GM06990 (cell line): ENCODE data around the gene NT5M.
A peak's percentile ranks its signal among the peaks of the same experiment; 100 is the strongest.

Experiments used
- DNase-seq: peaks from one replicate; pipeline ENCODE4 v3.0.0-alpha.2; 2011; ENCODE audit not compliant: insufficient read length; ENCODE audit errors: extremely low read depth
- H3K27me3 ChIP-seq: replicated peaks from 2 replicates; pipeline ENCODE4 v1.6.0; 2011; ENCODE audit warnings: low read length; ENCODE audit not compliant: control insufficient read depth, insufficient read depth
- H3K36me3 ChIP-seq: 2 replicates; pipeline ENCODE4 v1.5.1; 2011; ENCODE audit warnings: low read length; ENCODE audit not compliant: control insufficient read depth, insufficient read depth
- H3K4me3 ChIP-seq: replicated peaks from 2 replicates; pipeline ENCODE4 v1.5.1; 2011; ENCODE audit warnings: low read depth, mild to moderate bottlenecking, control low read depth, low read length
- TF ChIP-seq, protein P1 (sequence below): IDR thresholded peaks from 2 replicates; pipeline ENCODE4 v1.5.1; 2011; ENCODE audit warnings: low read length, control low read depth, mild to moderate bottlenecking, inconsistent platforms; ENCODE audit not compliant: insufficient read depth, poor library complexity, severe bottlenecking

NT5M gene

GRCh38 chr17:17391668-17392370 lies 88.6 kb downstream of the NT5M start:
- H3K27me3 ChIP-seq = no peaks in the 10 kb centered on the region
- TF ChIP-seq, protein P1, sequence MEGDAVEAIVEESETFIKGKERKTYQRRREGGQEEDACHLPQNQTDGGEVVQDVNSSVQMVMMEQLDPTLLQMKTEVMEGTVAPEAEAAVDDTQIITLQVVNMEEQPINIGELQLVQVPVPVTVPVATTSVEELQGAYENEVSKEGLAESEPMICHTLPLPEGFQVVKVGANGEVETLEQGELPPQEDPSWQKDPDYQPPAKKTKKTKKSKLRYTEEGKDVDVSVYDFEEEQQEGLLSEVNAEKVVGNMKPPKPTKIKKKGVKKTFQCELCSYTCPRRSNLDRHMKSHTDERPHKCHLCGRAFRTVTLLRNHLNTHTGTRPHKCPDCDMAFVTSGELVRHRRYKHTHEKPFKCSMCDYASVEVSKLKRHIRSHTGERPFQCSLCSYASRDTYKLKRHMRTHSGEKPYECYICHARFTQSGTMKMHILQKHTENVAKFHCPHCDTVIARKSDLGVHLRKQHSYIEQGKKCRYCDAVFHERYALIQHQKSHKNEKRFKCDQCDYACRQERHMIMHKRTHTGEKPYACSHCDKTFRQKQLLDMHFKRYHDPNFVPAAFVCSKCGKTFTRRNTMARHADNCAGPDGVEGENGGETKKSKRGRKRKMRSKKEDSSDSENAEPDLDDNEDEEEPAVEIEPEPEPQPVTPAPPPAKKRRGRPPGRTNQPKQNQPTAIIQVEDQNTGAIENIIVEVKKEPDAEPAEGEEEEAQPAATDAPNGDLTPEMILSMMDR = no peak
- DNase-seq = peak; percentile 28
- no peak overlapping the region for H3K4me3 ChIP-seq
- no peaks in the 10 kb centered on the region for H3K36me3 ChIP-seq

DNA sequence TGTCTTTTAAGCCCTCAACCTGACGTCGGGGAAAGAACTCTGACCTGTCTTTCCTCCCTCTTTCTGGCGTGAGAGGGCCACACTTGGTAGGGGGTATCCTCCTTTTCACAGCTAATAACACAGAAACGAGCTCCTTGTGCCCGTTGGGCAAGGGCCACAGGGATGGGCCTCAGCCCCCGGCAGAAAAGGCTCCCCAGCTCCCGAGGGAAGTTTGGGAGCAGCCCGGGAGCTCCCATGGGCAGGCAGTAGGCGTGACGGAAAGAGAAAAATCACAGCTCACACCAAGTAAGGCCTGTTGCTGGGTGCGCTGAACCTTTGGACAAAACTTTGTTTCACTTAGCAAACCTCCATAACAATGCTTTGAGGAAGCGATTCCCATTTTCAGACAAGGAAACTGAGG lies 90.8 kb downstream of the NT5M start:
- TF ChIP-seq, protein P1 = no peak
- Histone ChIP-seq H3K4me3 (no peak overlapping the region), H3K36me3 (no peaks in the 10 kb centered on the region), H3K27me3 (no peaks in the 10 kb centered on the region)
- no peak for DNase-seq

DNA sequence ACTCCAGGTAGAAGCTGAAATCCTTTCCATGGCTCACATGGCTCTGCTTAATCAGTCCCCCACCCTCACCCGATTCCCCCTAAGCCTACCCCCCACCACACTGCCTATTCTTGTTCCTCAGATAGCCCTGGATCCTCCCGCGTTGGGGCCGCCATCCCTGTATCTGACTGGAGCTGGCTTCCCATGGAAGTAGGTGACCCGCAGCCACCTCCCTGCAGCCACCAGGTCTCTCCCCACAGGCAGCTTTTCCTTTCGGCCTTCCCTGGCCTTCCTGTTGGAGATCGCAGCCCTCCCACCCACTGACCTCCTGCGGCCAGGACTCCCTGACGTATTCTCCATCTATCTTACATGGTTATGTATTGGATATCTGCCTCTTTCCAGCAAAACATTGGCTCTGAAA lies 91.3 kb downstream of the NT5M start:
- Histone ChIP-seq H3K36me3 (no peaks in the 10 kb centered on the region), H3K27me3 (no peaks in the 10 kb centered on the region; the same call in 1 of the 2 replicates), H3K4me3 (no peak overlapping the region)
- no peak for DNase-seq
- TF ChIP-seq, protein P1 = no peak

GRCh38 chr17:17395246-17395802 lies 92.2 kb downstream of the NT5M start:
- no peak for DNase-seq
- no peaks in the 10 kb centered on the region for H3K36me3 ChIP-seq
- TF ChIP-seq, protein P1 = no peak
- no peaks in the 10 kb centered on the region; the same call in 1 of the 2 replicates for H3K27me3 ChIP-seq
- H3K4me3 ChIP-seq = no peak overlapping the region

DNA sequence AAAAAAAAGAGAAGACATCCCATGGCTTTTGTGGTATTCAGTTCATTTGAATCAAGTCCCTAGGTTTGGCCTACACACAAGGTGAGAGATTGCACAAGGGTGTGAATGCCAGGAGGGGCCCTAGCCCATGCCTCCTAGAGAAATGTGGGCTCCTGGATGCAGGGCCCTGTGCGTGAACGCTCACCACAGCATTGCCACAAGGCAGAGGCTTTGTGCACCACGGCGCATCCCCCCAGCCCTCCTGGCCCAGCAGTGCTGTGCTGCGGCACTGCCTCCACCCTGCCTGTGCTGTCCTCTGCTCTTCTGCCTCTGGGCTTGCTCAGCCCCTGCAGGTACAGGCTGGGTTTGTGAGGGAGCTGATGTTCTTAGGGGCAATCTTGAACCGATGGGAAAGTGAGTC lies 92.7 kb downstream of the NT5M start:
- no peak for DNase-seq
- TF ChIP-seq, protein P1 = no peak
- H3K27me3 ChIP-seq = no peaks in the 10 kb centered on the region; the same call in 1 of the 2 replicates
- H3K36me3 ChIP-seq = no peaks in the 10 kb centered on the region
- H3K4me3 ChIP-seq = no peak overlapping the region
